Mucosa of rectum (tissue), 2 donors: Measurements from ENCODE around the gene ABCC10.

Experiments used
- H3K27ac ChIP-seq, 2 donors: one replicate each; pipeline ENCODE4 v1.7.0; 2013; ENCODE audit warnings: inconsistent platforms in 2 of 2, low read depth in 2 of 2, low read length in 2 of 2
- H3K27me3 ChIP-seq, 2 donors: one replicate each; pipeline ENCODE4 v1.7.0; 2013; ENCODE audit warnings: low read length in 2 of 2; ENCODE audit not compliant: control insufficient read depth in 2 of 2, insufficient read depth in 2 of 2
- H3K36me3 ChIP-seq, 2 donors: one replicate each; pipeline ENCODE4 v1.7.0; 2013; ENCODE audit warnings: low read length in 2 of 2; ENCODE audit not compliant: control insufficient read depth in 2 of 2, insufficient read depth in 2 of 2
- H3K4me1 ChIP-seq, 2 donors: one replicate each; pipeline ENCODE4 v1.7.0; 2013; ENCODE audit warnings: low read length in 2 of 2, mild to moderate bottlenecking in 1 of 2; ENCODE audit not compliant: control insufficient read depth in 2 of 2, insufficient read depth in 2 of 2
- H3K4me3 ChIP-seq, 2 donors: one replicate each; pipeline ENCODE4 v1.7.0; 2013; ENCODE audit warnings: low read length in 2 of 2
- H3K9ac ChIP-seq, 2 donors: one replicate each; pipeline ENCODE4 v1.7.0; 2013; ENCODE audit warnings: low read length in 2 of 2, low read depth in 1 of 2, mild to moderate bottlenecking in 1 of 2
- H3K9me3 ChIP-seq, 2 donors: one replicate each; pipeline ENCODE4 v1.7.0; 2013; ENCODE audit warnings: low read length in 2 of 2; ENCODE audit not compliant: control insufficient read depth in 2 of 2
- donor health status: healthy.
- donor health status: Normal muscosa, but diverticular disease.

ABCC10 gene

DNA sequence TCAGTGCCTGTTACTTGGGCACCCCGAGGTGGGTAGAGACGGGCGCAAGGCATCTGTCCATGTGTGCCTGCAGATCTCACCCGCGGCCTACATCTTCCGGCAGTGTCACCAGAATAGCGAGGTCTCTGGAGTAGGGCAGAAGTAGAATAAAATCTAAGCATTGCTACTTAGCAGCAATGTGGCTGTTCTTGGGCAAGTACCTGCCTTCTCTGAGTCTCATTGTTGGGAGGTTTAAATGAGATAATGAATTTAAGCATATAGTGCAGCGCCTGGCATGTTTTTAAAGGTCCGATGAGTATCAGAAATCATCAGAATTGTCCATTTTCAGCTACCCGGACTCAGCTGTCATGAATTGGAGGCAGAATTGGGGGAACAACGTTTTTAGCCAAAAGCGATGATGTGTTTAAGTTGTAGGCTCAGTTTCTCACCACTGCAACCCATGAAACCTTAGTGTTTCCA, 800 bp downstream of the ABCC10 start:
- peak overlapping the region; percentile 93 to 97 for H3K4me3 ChIP-seq
- H3K9ac ChIP-seq: peak overlapping the region; percentile 91 to 92
- no peaks in the 10 kb centered on the region for H3K27me3 ChIP-seq
- H3K27ac ChIP-seq: peak overlapping the region; percentile 86 to 93
- peaks cover 10 to 11% of the 10 kb centered on the region in 2 donors for H3K4me1 ChIP-seq
- H3K36me3 ChIP-seq: peaks cover 0 to 13% of the 10 kb centered on the region in 2 donors
- no peaks in the 10 kb centered on the region for H3K9me3 ChIP-seq

DNA sequence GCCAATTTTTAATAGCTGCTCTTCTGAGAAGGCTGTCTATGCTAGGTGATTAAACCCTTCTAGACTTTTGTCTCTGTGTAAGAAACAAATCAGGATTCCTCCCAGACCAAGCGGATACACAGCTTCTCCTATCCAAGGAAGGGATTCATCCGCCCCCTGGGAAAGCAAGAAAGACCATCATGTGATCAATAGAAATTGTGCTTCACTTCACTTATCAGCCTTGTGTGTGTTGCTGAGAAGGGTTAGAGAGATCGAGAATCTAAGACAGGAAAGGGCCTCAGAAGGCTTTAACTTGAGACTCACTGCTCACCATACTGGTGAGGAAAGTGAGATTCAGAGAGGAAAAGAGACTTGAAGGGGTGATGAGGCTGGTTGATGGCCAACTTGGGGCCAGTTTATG, 1.5 kb downstream of the ABCC10 start:
- H3K27me3 ChIP-seq: no peaks in the 10 kb centered on the region
- H3K4me1 ChIP-seq: peaks cover 10 to 11% of the 10 kb centered on the region in 2 donors
- H3K27ac ChIP-seq: no peak overlapping the region
- H3K36me3 ChIP-seq: peaks cover 0 to 18% of the 10 kb centered on the region in 2 donors
- H3K9me3 ChIP-seq: no peaks in the 10 kb centered on the region
- peak overlapping the region; percentile 93 to 97 for H3K4me3 ChIP-seq
- peak overlapping the region in 1 of 2 donors; percentile 92 for H3K9ac ChIP-seq

DNA sequence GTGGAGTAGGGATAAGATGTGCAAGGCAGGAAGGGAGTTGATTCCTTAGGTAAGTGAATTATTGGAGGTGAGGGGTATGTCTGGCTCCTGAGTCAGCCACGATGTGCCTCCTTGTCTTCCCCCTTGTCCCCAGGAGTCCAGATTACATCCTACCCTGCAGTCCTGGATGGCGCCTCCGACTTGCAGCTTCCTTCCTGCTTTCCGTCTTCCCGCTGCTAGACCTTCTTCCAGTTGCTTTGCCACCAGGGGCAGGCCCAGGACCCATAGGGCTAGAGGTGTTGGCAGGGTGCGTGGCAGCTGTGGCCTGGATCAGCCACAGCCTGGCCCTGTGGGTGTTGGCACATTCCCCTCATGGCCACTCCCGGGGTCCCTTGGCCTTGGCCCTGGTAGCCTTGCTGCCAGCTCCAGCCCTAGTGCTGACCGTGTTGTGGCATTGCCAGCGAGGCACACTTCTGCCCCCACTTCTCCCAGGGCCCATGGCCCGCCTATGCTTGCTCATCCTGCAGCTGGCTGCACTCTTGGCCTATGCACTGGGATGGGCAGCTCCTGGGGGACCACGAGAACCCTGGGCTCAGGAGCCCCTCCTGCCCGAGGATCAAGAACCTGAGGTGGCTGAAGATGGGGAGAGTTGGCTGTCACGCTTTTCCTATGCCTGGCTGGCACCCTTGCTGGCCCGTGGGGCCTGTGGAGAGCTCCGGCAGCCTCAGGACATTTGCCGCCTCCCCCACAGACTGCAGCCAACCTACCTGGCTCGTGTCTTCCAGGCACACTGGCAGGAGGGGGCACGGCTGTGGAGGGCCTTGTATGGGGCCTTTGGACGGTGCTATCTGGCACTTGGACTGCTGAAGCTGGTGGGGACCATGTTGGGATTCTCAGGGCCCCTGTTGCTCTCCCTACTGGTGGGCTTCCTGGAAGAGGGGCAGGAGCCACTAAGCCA, 4.9 kb downstream of the ABCC10 start:
- Histone ChIP-seq H3K27ac (no peak overlapping the region), H3K4me3 (no peak overlapping the region), H3K36me3 (peaks cover 0 to 27% of the 10 kb centered on the region in 2 donors), H3K4me1 (peaks cover 16 to 19% of the 10 kb centered on the region in 2 donors), H3K27me3 (no peaks in the 10 kb centered on the region), H3K9me3 (no peaks in the 10 kb centered on the region), H3K9ac (no peak overlapping the region)

DNA sequence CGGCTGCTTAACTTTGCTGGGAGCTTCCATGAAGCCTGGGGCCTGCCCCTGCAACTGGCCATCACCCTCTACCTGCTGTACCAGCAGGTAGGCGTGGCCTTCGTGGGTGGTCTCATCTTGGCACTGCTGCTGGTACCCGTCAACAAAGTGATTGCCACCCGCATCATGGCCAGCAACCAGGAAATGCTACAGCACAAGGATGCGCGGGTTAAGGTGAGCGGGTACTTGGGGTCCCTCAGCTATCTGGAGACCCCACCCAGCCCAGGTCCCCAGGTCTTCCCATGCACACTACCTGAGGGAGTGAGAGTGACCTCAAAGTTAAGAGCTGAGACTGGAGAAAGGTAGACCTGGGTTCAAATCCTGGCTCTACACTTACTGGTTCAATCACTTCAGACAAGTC, 5.8 kb downstream of the ABCC10 start:
- H3K36me3 ChIP-seq: peaks cover 6 to 27% of the 10 kb centered on the region in 2 donors
- no peaks in the 10 kb centered on the region for H3K27me3 ChIP-seq
- H3K4me1 ChIP-seq: peaks cover 15 to 19% of the 10 kb centered on the region in 2 donors
- H3K27ac ChIP-seq: no peak overlapping the region
- no peaks in the 10 kb centered on the region for H3K9me3 ChIP-seq
- H3K4me3 ChIP-seq: no peak overlapping the region
- H3K9ac ChIP-seq: no peak overlapping the region

DNA sequence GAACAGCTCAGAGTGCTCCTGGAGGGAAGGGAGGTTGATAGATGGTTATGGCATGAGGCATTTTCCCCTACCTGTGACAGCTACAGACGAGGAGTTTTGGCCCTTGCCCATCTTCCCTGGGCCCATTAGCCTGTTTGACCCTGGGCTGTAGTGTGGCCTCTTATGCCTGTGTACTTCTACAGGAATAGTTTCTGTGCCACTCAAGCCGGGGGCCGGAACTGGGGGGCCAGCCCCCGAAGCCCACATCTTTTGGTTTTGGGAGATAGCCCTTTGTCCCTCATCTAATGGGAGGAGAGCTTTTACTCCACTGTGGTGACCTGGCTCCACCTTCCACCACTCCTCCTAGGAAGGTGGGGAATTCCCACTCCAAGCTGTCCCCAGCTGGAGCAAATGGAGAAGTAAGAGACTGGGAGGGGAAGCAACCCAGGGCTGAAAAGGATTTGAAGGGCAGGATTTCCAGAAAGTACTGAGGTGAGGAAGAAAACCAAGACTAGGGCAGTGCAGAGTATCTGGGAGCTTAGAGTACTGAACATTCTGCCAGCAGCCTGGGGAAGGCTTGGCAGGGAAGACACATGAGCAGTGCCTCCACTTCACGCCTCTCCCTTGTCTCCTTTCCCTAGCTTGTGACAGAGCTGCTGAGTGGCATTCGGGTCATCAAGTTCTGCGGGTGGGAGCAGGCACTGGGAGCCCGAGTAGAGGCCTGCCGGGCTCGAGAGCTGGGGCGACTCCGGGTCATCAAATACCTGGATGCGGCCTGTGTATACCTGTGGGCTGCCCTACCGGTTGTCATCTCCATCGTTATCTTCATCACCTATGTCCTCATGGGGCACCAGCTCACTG, 6.9 kb downstream of the ABCC10 start:
- Histone ChIP-seq H3K4me1 (peaks cover 6 to 12% of the 10 kb centered on the region in 2 donors), H3K36me3 (peaks cover 6 to 35% of the 10 kb centered on the region in 2 donors), H3K9me3 (no peaks in the 10 kb centered on the region), H3K4me3 (no peak overlapping the region), H3K27ac (no peak overlapping the region), H3K27me3 (no peaks in the 10 kb centered on the region), H3K9ac (no peak overlapping the region)

DNA sequence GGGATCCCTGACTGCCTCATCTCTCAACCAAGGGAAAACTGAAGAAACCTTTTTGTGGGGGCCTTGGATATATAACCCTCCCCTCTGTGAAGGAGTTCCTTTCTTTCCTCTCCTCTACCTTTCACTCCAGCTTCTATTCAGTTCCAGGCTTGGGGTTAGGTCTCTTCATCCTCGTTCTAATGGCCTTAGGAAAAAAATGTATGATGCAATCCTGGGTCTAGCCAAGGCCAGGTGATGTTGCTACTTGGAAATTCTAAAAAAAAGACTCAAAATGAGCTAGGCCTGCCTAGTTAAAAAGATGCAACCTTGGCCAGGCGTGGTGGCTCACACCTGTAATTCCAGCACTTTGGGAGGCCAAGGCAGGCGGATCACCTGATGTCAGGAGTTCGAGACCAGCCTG, 7.6 kb downstream of the ABCC10 start:
- Histone ChIP-seq H3K27me3 (no peaks in the 10 kb centered on the region), H3K4me1 (peaks cover 6 to 12% of the 10 kb centered on the region in 2 donors), H3K9ac (no peak overlapping the region), H3K9me3 (no peaks in the 10 kb centered on the region), H3K27ac (no peak overlapping the region), H3K36me3 (peaks cover 6 to 38% of the 10 kb centered on the region in 2 donors), H3K4me3 (no peak overlapping the region)

DNA sequence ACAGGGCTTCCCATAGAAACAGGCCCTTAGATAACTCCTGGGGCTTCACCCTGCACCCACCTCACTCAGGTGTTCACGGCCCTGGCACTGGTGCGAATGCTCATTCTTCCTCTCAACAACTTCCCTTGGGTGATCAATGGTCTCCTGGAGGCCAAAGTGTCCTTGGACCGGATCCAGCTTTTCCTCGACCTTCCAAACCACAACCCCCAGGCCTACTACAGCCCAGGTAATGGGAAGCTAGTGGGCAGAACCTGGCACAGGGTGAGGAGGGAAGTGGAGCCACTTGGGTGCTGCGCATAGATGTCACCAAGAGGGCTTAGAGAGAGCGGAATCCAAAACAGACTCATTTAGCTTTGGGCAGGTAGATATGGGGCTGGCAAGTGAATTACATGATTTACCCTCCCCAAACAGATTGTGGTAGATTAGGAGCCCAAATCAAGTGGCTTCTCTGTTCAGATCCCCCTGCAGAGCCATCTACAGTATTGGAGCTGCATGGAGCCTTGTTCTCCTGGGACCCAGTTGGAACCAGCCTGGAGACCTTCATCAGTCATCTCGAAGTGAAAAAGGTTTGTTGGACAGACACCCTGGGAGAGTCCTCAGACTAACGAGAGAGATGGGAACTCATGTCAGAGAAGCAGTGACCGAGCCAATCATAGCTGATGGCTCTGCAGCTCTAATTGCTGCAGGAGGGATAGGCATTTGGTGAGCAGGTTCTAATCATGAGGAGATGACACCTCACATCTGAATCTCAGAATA, 8.5 kb downstream of the ABCC10 start:
- Histone ChIP-seq H3K36me3 (peaks cover 10 to 42% of the 10 kb centered on the region in 2 donors), H3K4me3 (no peak overlapping the region), H3K27me3 (no peaks in the 10 kb centered on the region), H3K9me3 (no peaks in the 10 kb centered on the region), H3K9ac (no peak overlapping the region), H3K4me1 (peaks cover 6 to 12% of the 10 kb centered on the region in 2 donors), H3K27ac (peak overlapping the region in 1 of 2 donors; percentile 35)

DNA sequence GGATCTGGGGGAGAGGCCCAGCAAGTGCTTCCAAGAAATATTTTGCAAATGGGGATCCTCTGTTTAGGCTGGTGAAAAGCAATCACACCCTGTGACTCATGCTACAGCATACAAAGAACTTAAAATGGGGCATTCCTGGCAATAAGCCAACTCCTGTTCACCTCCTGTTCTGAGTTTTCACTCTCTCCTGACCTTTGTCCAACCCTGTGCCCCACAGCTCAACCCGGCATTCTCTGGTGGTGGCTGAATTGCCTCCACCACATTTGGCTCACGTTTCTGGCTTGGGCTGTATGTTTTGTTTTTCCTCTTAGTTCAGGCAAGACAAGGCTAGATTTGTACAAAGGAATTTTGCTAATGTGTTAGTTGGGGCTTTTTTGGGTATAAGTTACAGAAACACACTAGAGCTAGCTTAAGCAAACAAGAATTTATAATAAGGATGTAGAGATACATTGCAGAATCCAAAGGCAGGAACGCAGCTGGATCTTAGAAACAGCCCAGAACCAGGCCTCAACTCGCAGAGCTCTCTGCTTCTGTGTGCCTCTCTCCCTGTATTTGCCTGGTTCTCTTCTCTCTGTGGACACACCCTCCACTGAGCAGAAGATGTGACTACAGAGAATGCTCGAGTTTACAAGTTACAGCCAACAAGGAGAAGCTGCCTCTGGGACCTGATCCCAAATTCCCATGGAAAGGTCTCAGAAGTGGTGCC, 9.4 kb downstream of the ABCC10 start:
- Histone ChIP-seq H3K27me3 (no peaks in the 10 kb centered on the region), H3K4me3 (no peak overlapping the region), H3K4me1 (peaks cover 6 to 12% of the 10 kb centered on the region in 2 donors), H3K9me3 (no peaks in the 10 kb centered on the region), H3K27ac (peak overlapping the region in 1 of 2 donors; percentile 35), H3K36me3 (peaks cover 13 to 44% of the 10 kb centered on the region in 2 donors), H3K9ac (no peak overlapping the region)

DNA sequence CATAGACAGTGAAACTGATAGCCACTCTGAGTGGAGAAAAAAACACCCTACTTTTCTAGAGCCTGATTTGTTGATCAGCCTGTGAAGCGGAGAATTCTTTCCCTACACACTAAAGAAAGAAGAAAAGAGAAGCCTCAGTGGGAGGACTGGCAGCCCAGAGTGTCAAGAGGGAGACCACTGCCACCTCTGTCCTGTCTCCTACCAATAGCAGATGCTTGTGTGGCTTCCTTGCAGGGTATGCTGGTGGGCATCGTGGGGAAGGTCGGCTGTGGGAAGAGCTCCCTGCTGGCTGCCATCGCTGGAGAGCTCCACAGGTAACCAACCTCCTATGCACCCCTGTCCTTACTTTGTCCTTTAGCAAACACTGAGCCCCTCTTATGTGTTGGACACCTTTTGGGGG, 10.4 kb downstream of the ABCC10 start:
- Histone ChIP-seq H3K4me3 (no peak overlapping the region), H3K36me3 (peaks cover 16 to 40% of the 10 kb centered on the region in 2 donors), H3K27me3 (no peaks in the 10 kb centered on the region), H3K27ac (no peak overlapping the region), H3K9me3 (no peaks in the 10 kb centered on the region), H3K9ac (no peak overlapping the region), H3K4me1 (peaks cover 6 to 12% of the 10 kb centered on the region in 2 donors)
